Esophagus squamous epithelium (tissue), 4 donors: ENCODE measurements around the gene FHIT.

Experiments
- POLR2A ChIP-seq, 4 donors: fragments of 450-650 bp; IDR thresholded peaks; one replicate each; pipeline ENCODE4 v1.6.1; 2017; ENCODE audit warnings: antibody characterized with exemption in 4 of 4, mild to moderate bottlenecking in 4 of 4, moderate library complexity in 3 of 4
- TF ChIP-seq, protein P1 (sequence below), 6 experiments: fragments of 450-650 bp in 4 of 6; fragments of 200-600 bp in 2 of 6; sonication (generic) in 2 of 6; IDR thresholded peaks; one replicate each; pipeline ENCODE4 v1.5.1; 2016 to 2019; ENCODE audit warnings: antibody characterized with exemption in 6 of 6, mild to moderate bottlenecking in 4 of 6, moderate library complexity in 4 of 6

DNA sequence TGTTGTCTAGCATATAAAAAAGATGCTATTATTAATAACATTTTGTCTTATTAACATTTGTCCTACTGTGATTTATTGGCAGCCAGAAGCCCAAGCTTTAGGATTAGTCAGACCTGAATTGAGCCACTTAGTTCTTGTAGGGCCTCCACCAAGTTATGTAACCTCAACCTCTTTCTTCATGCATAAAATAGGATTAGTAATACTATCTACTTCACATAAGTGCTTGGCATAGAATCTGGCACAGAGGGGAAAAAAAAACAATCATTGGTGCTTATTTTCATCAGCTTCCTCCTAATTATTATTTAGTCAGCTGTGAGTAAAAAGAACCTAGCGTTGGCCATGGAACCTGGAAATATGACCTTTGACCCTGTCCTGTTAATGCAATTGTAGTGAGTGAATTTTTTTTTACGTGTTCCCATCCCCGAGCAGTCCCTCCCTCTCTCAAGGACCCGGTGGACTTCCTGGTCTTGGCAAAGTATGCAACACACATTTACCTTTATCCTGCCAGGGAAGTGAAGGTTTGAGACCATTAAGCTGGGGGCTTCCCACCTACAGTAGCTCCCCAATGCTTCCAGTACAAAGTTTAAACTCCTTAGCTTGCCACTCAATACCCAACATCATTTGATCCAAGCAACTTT lies 136.8 kb downstream of the FHIT start:
- TF ChIP-seq, protein P1, sequence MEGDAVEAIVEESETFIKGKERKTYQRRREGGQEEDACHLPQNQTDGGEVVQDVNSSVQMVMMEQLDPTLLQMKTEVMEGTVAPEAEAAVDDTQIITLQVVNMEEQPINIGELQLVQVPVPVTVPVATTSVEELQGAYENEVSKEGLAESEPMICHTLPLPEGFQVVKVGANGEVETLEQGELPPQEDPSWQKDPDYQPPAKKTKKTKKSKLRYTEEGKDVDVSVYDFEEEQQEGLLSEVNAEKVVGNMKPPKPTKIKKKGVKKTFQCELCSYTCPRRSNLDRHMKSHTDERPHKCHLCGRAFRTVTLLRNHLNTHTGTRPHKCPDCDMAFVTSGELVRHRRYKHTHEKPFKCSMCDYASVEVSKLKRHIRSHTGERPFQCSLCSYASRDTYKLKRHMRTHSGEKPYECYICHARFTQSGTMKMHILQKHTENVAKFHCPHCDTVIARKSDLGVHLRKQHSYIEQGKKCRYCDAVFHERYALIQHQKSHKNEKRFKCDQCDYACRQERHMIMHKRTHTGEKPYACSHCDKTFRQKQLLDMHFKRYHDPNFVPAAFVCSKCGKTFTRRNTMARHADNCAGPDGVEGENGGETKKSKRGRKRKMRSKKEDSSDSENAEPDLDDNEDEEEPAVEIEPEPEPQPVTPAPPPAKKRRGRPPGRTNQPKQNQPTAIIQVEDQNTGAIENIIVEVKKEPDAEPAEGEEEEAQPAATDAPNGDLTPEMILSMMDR (IDR thresholded peaks at IDR 0.05) = no peak
- no peak for TF ChIP-seq POLR2A (IDR thresholded peaks at IDR 0.05)
